ENCODE data around the gene SLC35F1.

Gene SLC35F1

GRCh38 chr6:117974914-117975627, 68.0 kb downstream of the SLC35F1 start:
- no peak for TF ChIP-seq POLR2AphosphoS5 (IDR thresholded peaks at IDR 0.05; ENCODE audit: low read depth, low read length)
- TF ChIP-seq PAX5 (IDR thresholded peaks at IDR 0.05; ENCODE audit: insufficient read depth, low read length, severe bottlenecking): no peak
- TF ChIP-seq POLR2A (IDR thresholded peaks at IDR 0.05; ENCODE audit: low read depth, low read length): no peak
- no peak for TF ChIP-seq SPI1 (IDR thresholded peaks at IDR 0.05; ENCODE audit: low read depth, low read length)
- no peak for TF ChIP-seq POU2F2 (IDR thresholded peaks at IDR 0.05; ENCODE audit: low read depth, low read length)
- no peak for TF ChIP-seq TAF1 (IDR thresholded peaks at IDR 0.05; ENCODE audit: low read depth, low read length)
- DNase-seq (ENCODE audit: insufficient read length, low spot score): no peak
- FAIRE-seq: no peak

GRCh38 chr6:117976030-117976651, 69.1 kb downstream of the SLC35F1 start:
- peak; percentile 26 for FAIRE-seq
- no peak for TF ChIP-seq SPI1 (IDR thresholded peaks at IDR 0.05; ENCODE audit: low read depth, low read length)
- no peak for TF ChIP-seq POLR2AphosphoS5 (IDR thresholded peaks at IDR 0.05; ENCODE audit: low read depth, low read length)
- TF ChIP-seq PAX5 (IDR thresholded peaks at IDR 0.05; ENCODE audit: insufficient read depth, low read length, severe bottlenecking): no peak
- no peak for TF ChIP-seq POLR2A (IDR thresholded peaks at IDR 0.05; ENCODE audit: low read depth, low read length)
- TF ChIP-seq TAF1 (IDR thresholded peaks at IDR 0.05; ENCODE audit: low read depth, low read length): no peak
- no peak for TF ChIP-seq POU2F2 (IDR thresholded peaks at IDR 0.05; ENCODE audit: low read depth, low read length)
- DNase-seq (ENCODE audit: insufficient read length, low spot score): no peak

GRCh38 chr6:117985916-117986315, 78.9 kb downstream of the SLC35F1 start:
- no peak for TF ChIP-seq SPI1 (IDR thresholded peaks at IDR 0.05; ENCODE audit: low read depth, low read length)
- no peak for TF ChIP-seq POLR2AphosphoS5 (IDR thresholded peaks at IDR 0.05; ENCODE audit: low read depth, low read length)
- TF ChIP-seq TAF1 (IDR thresholded peaks at IDR 0.05; ENCODE audit: low read depth, low read length): no peak
- no peak for TF ChIP-seq POU2F2 (IDR thresholded peaks at IDR 0.05; ENCODE audit: low read depth, low read length)
- FAIRE-seq (no peak), DNase-seq (ENCODE audit: insufficient read length, low spot score) (no peak)

GRCh38 chr6:117986396-117986795, 79.3 kb downstream of the SLC35F1 start:
- FAIRE-seq: no peak
- no peak for DNase-seq (ENCODE audit: insufficient read length, low spot score)
- TF ChIP-seq POLR2A (IDR thresholded peaks at IDR 0.05; ENCODE audit: low read depth, low read length) (no peak), SPI1 (IDR thresholded peaks at IDR 0.05; ENCODE audit: low read depth, low read length) (no peak), POLR2AphosphoS5 (IDR thresholded peaks at IDR 0.05; ENCODE audit: low read depth, low read length) (no peak), PAX5 (IDR thresholded peaks at IDR 0.05; ENCODE audit: insufficient read depth, low read length, severe bottlenecking) (no peak), POU2F2 (IDR thresholded peaks at IDR 0.05; ENCODE audit: low read depth, low read length) (no peak), TAF1 (IDR thresholded peaks at IDR 0.05; ENCODE audit: low read depth, low read length) (no peak)

- FAIRE-seq (no peak), DNase-seq (ENCODE audit: insufficient read length, low spot score) (no peak)
- TF ChIP-seq TAF1 (IDR thresholded peaks at IDR 0.05; ENCODE audit: low read depth, low read length) (no peak), SPI1 (IDR thresholded peaks at IDR 0.05; ENCODE audit: low read depth, low read length) (no peak), POU2F2 (IDR thresholded peaks at IDR 0.05; ENCODE audit: low read depth, low read length) (no peak), POLR2A (IDR thresholded peaks at IDR 0.05; ENCODE audit: low read depth, low read length) (no peak), POLR2AphosphoS5 (IDR thresholded peaks at IDR 0.05; ENCODE audit: low read depth, low read length) (no peak), PAX5 (IDR thresholded peaks at IDR 0.05; ENCODE audit: insufficient read depth, low read length, severe bottlenecking) (no peak)
Measured at GRCh38 chr6:117989086-117989485, 82.0 kb downstream of the SLC35F1 start.

GRCh38 chr6:117990151-117990550, 83.1 kb downstream of the SLC35F1 start:
- DNase-seq (ENCODE audit: insufficient read length, low spot score): no peak
- FAIRE-seq: no peak
- TF ChIP-seq SPI1 (IDR thresholded peaks at IDR 0.05; ENCODE audit: low read depth, low read length) (no peak), POU2F2 (IDR thresholded peaks at IDR 0.05; ENCODE audit: low read depth, low read length) (no peak), POLR2A (IDR thresholded peaks at IDR 0.05; ENCODE audit: low read depth, low read length) (no peak), PAX5 (IDR thresholded peaks at IDR 0.05; ENCODE audit: insufficient read depth, low read length, severe bottlenecking) (no peak), POLR2AphosphoS5 (IDR thresholded peaks at IDR 0.05; ENCODE audit: low read depth, low read length) (no peak), TAF1 (IDR thresholded peaks at IDR 0.05; ENCODE audit: low read depth, low read length) (no peak)

GRCh38 chr6:117992856-117993255, 85.8 kb downstream of the SLC35F1 start:
- TF ChIP-seq SPI1 (IDR thresholded peaks at IDR 0.05; ENCODE audit: low read depth, low read length): no peak
- no peak for TF ChIP-seq POLR2AphosphoS5 (IDR thresholded peaks at IDR 0.05; ENCODE audit: low read depth, low read length)
- TF ChIP-seq TAF1 (IDR thresholded peaks at IDR 0.05; ENCODE audit: low read depth, low read length): no peak
- TF ChIP-seq POLR2A (IDR thresholded peaks at IDR 0.05; ENCODE audit: low read depth, low read length): no peak
- no peak for TF ChIP-seq POU2F2 (IDR thresholded peaks at IDR 0.05; ENCODE audit: low read depth, low read length)
- no peak for TF ChIP-seq PAX5 (IDR thresholded peaks at IDR 0.05; ENCODE audit: insufficient read depth, low read length, severe bottlenecking)

GRCh38 chr6:118012944-118013343, 105.9 kb downstream of the SLC35F1 start:
- TF ChIP-seq POU2F2 (IDR thresholded peaks at IDR 0.05; ENCODE audit: low read depth, low read length) (no peak), SPI1 (IDR thresholded peaks at IDR 0.05; ENCODE audit: low read depth, low read length) (no peak), POLR2A (IDR thresholded peaks at IDR 0.05; ENCODE audit: low read depth, low read length) (no peak), PAX5 (IDR thresholded peaks at IDR 0.05; ENCODE audit: insufficient read depth, low read length, severe bottlenecking) (no peak), TAF1 (IDR thresholded peaks at IDR 0.05; ENCODE audit: low read depth, low read length) (no peak), POLR2AphosphoS5 (IDR thresholded peaks at IDR 0.05; ENCODE audit: low read depth, low read length) (no peak)
- DNase-seq (ENCODE audit: insufficient read length, low spot score): no peak

More at GRCh38 chr6:117992856-117993255, 85.8 kb downstream of the SLC35F1 start:
- FAIRE-seq (no peak), DNase-seq (ENCODE audit: insufficient read length, low spot score) (no peak)

GRCh38 chr6:118016532-118016931, 109.5 kb downstream of the SLC35F1 start:
- FAIRE-seq: no peak
- TF ChIP-seq POLR2AphosphoS5 (IDR thresholded peaks at IDR 0.05; ENCODE audit: low read depth, low read length) (no peak), SPI1 (IDR thresholded peaks at IDR 0.05; ENCODE audit: low read depth, low read length) (no peak), POLR2A (IDR thresholded peaks at IDR 0.05; ENCODE audit: low read depth, low read length) (no peak), TAF1 (IDR thresholded peaks at IDR 0.05; ENCODE audit: low read depth, low read length) (no peak), PAX5 (IDR thresholded peaks at IDR 0.05; ENCODE audit: insufficient read depth, low read length, severe bottlenecking) (no peak), POU2F2 (IDR thresholded peaks at IDR 0.05; ENCODE audit: low read depth, low read length) (no peak)
- no peak for DNase-seq (ENCODE audit: insufficient read length, low spot score)

More at GRCh38 chr6:118012944-118013343, 105.9 kb downstream of the SLC35F1 start:
- no peak for FAIRE-seq

Data from GM12891 (cell line).